Panc1 (cell line): ENCODE measurements around the gene CACNA1C.

Experiments
- CTCF ChIP-seq: fragments of 450-650 bp; IDR thresholded peaks from 2 replicates; pipeline ENCODE4 v1.5.1; 2017; ENCODE audit warnings: mild to moderate bottlenecking
- SIN3A ChIP-seq: IDR thresholded peaks from 2 replicates; pipeline ENCODE4 v1.6.1; 2012; ENCODE audit warnings: low read depth, mild to moderate bottlenecking, low read length, moderate library complexity, borderline replicate concordance; ENCODE audit not compliant: insufficient read depth

GRCh38 chr12:2416158-2416557, 363.4 kb downstream of the CACNA1C start:
- TF ChIP-seq CTCF (no peak), SIN3A (no peak)
